NCI-H345 treated with DMSO at 0.1 percent for 48 hours (cell line): Measurements from ENCODE around the gene PAM.
A peak's percentile ranks its signal among the peaks of the same experiment; 100 is the strongest.

Experiments used
- DNase-seq: peaks from one replicate; lab custom pipeline; 2025; ENCODE audit not compliant: unreplicated experiment; lab: John Stamatoyannopoulos, UW

PAM gene

DNA sequence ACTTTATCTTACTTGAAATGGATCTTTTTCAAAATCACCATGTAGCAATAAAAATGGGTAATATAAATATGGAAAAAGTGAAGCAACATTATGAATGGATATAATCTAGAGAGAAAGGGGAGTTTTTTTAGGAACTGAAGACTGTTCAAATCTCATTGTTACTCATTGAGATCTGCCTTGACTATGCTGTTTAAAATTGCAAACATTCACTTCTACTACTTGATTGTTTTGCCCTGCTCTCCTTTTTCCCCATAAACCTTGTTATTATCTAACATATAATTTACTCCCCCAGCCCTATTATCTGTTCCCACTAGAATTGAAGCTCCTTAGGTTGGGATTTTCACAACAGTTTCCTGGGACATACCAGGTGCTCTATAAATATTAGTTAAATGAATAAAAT lies 22.0 kb downstream of the PAM start:
- DNase-seq = no peak

DNA sequence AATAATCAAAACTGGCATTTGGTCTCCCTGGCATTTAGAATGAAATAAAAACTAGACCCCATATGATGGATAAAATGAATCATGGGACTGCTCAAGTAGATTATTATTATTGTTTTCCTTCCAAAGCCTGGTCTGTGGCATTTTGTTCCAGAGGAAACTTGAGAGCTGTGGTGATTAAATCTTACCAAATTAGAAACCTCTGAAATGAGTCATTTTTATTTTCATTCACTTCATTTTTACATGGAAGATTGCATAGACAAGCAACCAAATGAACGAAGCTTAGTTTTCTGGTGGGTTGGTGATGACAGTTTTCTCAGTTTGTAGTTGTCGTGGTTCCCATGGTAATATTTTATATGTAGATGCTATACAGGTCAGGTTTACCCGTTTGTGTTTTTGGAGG lies 23.4 kb downstream of the PAM start:
- DNase-seq = no peak

DNA sequence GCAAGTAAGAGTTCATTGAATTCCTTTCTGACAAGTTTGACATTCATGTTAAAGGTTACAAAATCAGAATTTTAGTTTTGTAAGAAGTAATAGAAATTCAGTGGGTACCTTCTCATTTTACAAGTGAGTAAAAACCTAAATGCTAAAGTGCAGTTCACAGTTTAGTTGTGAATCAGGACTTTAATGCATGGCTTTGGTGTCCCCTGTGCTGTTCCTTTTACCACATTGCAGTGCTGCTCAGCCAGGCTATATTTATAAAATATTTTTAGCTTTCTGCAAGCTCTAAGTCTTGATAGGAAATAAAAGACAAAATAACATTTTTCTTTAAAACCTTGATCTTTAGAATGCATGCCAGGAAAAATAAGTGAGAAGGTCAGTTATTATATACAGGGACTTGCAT lies 26.3 kb downstream of the PAM start:
- no peak for DNase-seq

- no peak for DNase-seq
These were observed 26.7 kb downstream of the PAM start for GRCh38 chr5:102781786-102782185.

DNA sequence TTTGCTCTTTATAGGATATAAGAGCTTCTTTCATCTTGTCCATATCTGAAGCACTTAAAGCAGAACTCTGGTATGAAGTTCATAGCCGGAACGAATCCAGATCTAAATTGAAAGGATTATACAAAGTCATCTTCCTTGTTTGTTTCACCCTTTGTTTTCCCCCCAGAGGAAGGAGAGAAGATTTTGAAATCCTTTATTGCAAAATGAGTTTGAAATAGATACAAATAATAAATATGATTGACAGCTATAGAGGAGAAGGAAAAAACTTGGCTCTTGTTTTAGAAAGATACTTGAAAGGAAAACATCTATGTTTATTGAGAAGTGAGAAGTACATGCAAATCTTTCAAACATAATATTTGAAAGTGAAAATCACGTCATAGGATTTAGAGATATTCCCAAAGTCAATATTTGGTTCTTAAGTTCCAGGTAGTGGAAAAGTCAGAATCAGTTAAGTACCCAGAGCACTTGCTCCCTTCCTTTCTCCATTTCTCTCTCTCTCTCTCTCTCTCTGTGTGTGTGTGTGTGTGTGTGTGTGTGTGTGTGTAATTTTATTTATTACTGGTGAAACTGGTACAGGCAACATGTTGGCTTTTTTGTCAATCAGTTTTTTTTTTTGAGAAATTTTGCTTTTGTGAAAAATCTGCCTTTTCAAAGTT lies 27.2 kb downstream of the PAM start:
- no peak for DNase-seq

DNA sequence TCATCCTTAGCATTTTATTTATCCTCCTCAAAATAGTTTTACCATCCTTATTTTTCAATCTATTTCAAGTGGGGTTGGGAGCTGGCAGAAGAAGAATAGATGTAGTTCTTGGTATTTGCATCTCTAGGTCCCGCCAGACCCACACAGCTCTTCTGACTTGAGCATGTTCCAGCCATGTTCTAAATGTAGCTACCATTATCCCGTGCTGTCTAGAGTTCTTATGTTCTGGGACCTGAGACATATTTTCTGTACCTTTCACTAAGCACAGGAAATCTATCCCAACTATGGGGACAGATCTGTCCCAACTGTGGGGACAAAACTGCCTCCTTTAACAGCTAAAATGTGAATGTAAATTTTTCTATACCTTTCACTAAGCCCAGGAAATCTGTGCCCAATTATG lies 32.0 kb downstream of the PAM start:
- DNase-seq = no peak

- DNase-seq = no peak
These were observed 33.7 kb downstream of the PAM start for GRCh38 chr5:102788788-102789187.

- no peak for DNase-seq
These were observed 34.4 kb downstream of the PAM start for GRCh38 chr5:102789469-102789868.

DNA sequence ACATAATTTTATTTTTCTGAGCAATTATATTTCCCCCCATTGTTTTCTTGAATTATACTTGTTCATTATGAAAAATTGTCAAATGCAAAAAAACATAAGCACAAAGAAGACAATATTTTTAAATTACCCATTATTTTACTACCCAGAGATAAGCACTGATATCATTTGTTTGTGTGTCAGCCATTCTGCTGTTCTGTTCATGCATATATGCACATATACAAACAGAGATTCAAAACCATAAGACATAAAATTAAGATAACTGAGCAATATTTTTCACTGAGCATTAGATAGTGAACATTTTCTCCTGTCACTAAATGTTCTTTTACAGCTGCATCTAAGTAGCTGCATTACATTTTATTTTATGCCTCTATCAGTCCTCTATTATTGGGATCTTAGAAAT lies 35.6 kb downstream of the PAM start:
- no peak for DNase-seq

DNA sequence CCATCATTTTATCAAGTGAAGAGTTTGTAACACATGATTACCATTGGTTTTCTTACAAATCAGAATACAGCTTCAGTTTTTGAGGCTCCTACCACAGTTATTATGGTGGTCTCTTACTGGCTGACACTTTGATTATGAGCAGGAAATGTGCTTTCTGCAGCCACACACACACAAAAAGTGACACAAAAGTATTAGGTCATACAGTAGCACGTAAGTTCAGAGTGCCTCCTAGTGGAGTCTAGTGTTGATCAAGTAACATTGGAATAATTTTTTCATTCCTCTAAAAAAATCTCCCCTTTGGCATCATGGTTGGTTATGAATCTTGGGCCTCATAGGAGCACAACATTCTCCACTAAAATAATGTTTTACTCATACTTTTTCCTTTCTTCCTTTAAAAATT lies 37.6 kb downstream of the PAM start:
- peak; percentile 10 for DNase-seq

GRCh38 chr5:102794047-102794446 lies 38.9 kb downstream of the PAM start:
- DNase-seq = peak; percentile 24

DNA sequence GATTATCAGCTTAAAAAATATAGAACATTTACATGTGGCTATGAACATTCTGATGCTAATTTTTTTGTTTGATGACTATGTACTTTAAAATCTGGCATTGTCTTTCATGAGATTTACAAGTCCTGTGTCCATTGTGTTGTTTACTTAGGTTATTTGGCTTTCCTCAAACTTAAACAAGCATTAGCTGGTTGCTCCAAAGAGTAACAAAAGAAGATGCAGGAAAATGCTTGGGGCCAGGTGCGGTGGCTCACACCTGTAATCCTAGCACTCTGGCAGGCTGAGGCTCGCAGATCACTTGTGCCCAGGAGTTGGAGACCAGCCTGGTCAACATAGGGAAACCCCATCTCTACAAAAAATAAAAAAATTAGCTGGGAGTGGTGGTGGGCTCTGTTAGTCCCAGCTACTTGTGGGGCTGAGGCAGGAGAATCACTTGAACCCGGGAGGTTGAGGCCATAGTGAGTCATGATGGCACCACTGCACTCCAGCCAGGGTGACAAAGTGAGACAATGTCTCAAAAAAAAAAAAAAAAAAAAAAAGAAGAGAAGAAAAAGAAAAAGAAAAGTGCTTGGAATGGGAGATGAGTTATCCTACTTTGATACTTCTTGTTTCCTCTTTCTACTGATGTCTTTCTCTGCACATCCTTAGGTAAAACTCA lies 39.7 kb downstream of the PAM start:
- peak; percentile 78 for DNase-seq

DNA sequence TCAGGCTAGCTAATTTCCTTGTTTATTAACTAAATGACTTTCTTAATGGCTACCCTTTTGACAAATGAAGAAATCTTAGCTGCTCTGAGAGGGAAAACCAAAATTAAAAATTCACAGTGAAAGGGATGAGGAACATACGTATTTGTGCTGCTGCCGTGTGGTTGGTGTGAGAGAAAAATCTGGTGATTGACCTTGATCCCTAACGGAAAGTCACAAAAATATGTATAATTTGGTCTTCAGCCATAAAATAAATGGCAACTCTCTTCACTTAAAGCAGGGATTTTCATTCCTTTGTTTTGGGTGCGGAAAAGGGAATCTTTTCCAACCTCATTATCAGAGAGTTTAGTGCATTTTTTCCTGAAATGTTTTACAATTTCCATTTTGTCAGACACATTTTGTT lies 40.4 kb downstream of the PAM start:
- DNase-seq = peak; percentile 57

- DNase-seq = peak; percentile 66
These were observed 40.9 kb downstream of the PAM start for GRCh38 chr5:102796009-102796408.

- peak; percentile 43 for DNase-seq
These were observed 41.4 kb downstream of the PAM start for GRCh38 chr5:102796498-102796897.

DNA sequence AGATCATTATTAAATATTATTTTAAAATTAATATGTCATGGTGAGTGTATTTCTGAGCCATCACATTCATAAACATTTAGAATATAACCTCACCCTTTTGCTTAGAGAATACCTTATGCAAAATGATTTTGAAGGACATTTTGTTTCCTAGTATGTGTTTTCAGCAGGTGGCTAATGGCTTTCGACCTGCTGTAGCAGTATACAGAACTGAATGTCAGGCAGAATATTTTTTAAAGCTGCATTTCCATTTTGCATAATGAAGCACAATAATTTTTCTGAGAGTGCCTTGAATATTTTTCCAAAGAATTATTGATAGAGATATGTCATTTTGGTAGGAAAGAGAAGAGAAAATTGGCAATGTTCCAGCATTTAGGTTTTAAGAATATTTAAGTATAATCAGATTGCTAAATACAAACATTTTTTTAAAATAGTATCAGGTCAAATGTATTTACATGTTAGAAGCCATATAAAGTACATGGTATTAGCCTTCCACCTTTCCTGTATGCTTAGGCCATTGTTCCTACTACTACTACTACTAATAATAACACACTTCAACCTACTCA lies 42.3 kb downstream of the PAM start:
- DNase-seq = peak; percentile 58

DNA sequence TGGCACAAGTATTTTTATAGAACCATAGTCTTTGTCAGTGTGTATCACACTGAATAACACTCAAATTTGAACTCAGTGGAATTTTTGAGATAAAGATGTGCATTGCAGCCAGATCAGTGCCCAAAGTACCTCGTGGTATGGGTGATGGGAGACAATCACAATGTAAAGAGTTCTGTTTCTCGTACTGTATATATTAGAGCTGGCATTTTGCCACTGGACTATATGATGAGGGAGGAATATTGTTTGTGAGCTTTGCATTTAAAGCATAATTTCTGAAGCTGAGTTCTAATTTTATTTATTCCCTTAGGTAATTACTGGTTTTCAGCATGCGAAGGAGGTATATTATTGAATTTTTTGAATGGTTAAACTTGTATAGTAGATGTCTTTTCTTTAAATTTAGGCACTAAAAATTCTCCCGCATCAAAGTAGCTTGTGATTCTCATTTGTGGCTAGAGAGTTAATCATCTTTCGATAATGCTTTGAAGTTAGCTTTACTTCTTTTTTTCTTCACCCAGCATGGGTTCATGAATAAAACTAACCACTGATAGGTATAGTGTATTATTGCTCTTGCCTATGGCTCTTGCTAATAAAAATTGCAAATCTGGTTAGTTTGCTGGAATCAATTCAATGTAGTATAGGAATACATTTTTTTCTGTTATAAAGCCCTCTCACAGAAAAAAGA lies 43.1 kb downstream of the PAM start:
- DNase-seq = peak; percentile 40

GRCh38 chr5:102799017-102799416 lies 43.9 kb downstream of the PAM start:
- no peak for DNase-seq

DNA sequence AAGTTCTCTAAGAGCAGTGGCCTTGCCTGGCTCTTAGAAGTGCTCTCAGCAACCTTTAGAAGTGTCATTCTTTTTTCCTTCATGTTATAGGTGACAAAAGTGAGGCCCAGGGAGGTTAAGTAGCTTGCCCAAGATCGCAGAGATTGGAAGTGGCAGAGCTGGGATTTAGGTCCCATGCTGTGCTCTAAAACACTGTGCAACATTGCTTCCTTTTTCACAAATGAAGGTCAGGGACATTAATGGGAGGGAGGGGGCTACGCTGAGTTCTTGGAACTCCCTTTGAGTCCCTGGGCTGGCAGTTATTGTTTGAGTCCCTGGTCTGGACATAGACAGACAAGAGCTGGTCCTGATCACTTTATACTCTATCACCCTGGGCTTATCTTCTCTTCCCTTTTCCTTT lies 45.3 kb downstream of the PAM start:
- no peak for DNase-seq

DNA sequence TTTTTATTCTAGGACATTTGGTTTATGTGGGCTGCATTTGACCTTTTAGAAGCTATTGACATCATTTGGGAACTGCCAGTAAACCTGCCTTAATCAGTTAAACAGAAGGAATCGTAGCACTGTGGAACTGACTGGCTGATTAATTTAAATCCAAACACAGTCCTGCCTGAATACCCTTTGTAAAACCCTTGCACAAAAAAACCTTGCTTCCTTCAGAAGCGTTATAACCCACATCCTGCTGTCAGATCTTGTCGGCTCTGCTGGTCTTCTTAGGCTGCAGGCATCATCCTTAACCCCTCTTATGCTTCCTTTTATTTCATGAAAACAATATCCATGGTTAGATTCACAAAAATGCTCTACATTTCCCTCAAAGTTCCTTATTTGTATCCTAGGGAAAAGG lies 46.3 kb downstream of the PAM start:
- no peak for DNase-seq

- DNase-seq = no peak
These were observed 47.8 kb downstream of the PAM start for GRCh38 chr5:102802708-102803458.
